ENCODE results near the gene ALS2CL. TPM values are rescaled to one million over a fixed set of nuclear protein-coding genes. Genes with fewer than 3 reads are reported as not detected.

ALS2CL gene
- total RNA-seq, 1 donor from 2014 or later: 5.8 TPM

- no peak for DNase-seq (ENCODE audit: low read depth in 2 of 2)
These were observed 60.7 kb downstream of the ALS2CL start for GRCh38 chr3:46632792-46633191.

GRCh38 chr3:46629551-46630517 is 63.6 kb downstream of the ALS2CL start:
- peak; percentile 79 to 82 for DNase-seq (ENCODE audit: low read depth in 2 of 2)

GRCh38 chr3:46628901-46629369 is 64.5 kb downstream of the ALS2CL start:
- DNase-seq (ENCODE audit: low read depth in 2 of 2): no peak

- DNase-seq (ENCODE audit: low read depth in 2 of 2): no peak
These were observed 66.4 kb downstream of the ALS2CL start for GRCh38 chr3:46627078-46627477.

- no peak for DNase-seq (ENCODE audit: low read depth in 2 of 2)
These were observed 67.4 kb downstream of the ALS2CL start for GRCh38 chr3:46626039-46626438.

GRCh38 chr3:46624975-46625490 is 68.4 kb downstream of the ALS2CL start:
- no peak for DNase-seq (ENCODE audit: low read depth in 2 of 2)

GRCh38 chr3:46624533-46624932 is 68.9 kb downstream of the ALS2CL start:
- no peak for DNase-seq (ENCODE audit: low read depth in 2 of 2)

GRCh38 chr3:46619845-46620778 is 73.4 kb downstream of the ALS2CL start:
- DNase-seq (ENCODE audit: low read depth in 2 of 2): no peak

Other genes with a start within 250 kb of the ALS2CL start
- under 0.01 and 0.22 TPM in 2 replicates for gene LTF, start 228.8 kb downstream of the ALS2CL start, total RNA-seq
- gene RTP3, start 195.7 kb downstream of the ALS2CL start, total RNA-seq: not detected in 2 replicates
- under 0.01 TPM in 2 replicates for gene LRRC2, start 127.4 kb downstream of the ALS2CL start, total RNA-seq
- not detected in 2 replicates for gene FAM240A, start 81.2 kb downstream of the ALS2CL start, total RNA-seq
- under 0.01 TPM in 1 of 2 replicates, not detected in the other for gene TMIE, start 7.7 kb upstream of the ALS2CL start, total RNA-seq
- not detected in 2 replicates for gene PRSS50, start 24.2 kb upstream of the ALS2CL start, total RNA-seq
- not detected in 2 replicates for gene MYL3, start 169.8 kb upstream of the ALS2CL start, total RNA-seq
- under 0.01 TPM in 1 of 2 replicates, not detected in the other for gene PTH1R, start 184.0 kb upstream of the ALS2CL start, total RNA-seq

All from lung microvascular endothelial cell (primary cell).